ENCODE results near the gene GRIK5.
A peak's percentile ranks its signal among the peaks of the same experiment; 100 is the strongest.
"Not testable (repeated sequence)": the region's sequence is repeated elsewhere in the genome, so short reads cannot be mapped to it uniquely, and the experiment has no call there.

Gene GRIK5

DNA sequence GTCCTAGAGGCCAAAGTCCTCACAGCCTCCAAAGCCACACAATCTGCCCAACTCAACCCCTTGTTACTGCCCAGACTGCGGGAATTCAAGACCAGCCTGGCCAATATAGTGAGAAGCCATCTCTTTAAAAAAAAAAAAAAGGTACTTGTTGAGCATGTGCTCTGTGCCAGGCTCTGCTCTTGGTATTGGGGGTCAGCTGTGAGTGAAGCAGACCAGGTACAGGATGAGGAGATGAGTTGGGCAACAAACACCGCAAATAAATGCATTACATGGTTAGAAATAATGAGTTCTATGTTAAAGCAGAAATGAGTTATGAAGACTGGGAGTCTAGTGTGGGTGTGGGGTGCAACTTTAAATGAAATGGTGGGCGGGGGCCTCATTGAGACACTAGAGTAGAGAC, 9.9 kb downstream of the GRIK5 start:
- DNase-seq (ENCODE audit: low read depth, low spot score) = no peak
- no peak overlapping the region for H3K4me3 ChIP-seq (ENCODE audit: low read length)

DNA sequence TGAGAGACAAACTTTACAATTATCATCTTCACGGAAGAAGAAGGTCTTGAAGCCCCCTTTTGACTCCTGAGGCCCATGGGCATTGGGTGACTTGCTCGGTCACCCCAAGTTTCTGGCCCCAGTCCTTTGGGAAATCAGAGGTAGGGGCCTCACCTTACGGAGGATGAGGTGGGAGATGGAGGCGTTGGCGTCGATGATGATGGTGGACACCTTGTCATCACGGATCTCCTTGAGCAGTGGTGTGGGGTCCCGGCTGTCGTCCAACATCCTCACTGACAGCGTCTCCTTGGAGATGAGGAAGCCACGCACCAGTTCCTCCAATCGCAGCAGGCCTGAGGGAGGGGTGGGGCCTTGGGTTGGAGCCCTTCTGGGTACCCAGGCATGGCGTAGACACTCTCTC, 10.8 kb downstream of the GRIK5 start:
- no peak for DNase-seq (ENCODE audit: low read depth, low spot score)
- H3K4me3 ChIP-seq (ENCODE audit: low read length) = no peak overlapping the region

DNA sequence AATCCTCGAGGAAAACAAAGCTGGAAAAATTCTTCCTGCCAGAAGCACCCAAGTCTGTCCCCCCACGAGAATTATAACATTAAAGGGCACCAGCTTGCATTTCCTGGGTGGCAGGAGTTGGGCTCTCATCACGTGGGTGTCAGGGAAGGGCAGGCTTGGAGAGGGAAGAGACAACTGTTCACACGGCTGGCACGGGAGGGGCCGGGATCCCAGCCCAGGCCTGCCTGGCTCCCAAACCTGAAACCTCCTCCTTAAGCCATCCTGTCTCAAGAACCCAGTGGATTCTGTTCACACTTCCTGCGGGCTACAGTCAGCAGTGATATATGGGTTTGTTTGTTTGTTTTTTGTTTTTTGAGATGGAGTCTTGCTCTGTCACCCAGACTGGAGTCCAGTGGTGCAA, 12.2 kb downstream of the GRIK5 start:
- no peak overlapping the region for H3K4me3 ChIP-seq (ENCODE audit: low read length)

DNA sequence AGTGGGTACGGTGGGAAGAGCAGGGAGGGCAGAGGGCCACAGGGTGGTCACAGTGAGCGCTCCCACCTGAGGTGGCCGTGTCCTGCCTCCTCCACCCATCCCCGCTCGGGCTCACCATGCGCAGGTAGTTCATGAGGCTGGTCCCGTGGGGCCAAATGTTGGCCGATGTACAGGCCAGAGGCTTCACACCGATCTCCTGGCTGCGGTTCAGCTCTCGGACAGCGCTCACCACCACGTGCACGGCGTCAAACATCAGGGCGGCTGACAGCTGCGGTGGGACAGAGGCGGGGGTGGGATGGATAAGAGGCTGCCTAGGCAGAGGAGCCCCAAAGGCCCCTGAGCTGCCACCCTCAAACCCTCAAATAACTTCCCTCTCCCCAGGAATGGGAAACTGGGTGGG, 15.8 kb downstream of the GRIK5 start:
- DNase-seq (ENCODE audit: low read depth, low spot score) = no peak
- H3K4me3 ChIP-seq (ENCODE audit: low read length) = no peak overlapping the region

More for the DNA sequence above, 12.2 kb downstream of the GRIK5 start:
- DNase-seq (ENCODE audit: low read depth, low spot score) = no peak

DNA sequence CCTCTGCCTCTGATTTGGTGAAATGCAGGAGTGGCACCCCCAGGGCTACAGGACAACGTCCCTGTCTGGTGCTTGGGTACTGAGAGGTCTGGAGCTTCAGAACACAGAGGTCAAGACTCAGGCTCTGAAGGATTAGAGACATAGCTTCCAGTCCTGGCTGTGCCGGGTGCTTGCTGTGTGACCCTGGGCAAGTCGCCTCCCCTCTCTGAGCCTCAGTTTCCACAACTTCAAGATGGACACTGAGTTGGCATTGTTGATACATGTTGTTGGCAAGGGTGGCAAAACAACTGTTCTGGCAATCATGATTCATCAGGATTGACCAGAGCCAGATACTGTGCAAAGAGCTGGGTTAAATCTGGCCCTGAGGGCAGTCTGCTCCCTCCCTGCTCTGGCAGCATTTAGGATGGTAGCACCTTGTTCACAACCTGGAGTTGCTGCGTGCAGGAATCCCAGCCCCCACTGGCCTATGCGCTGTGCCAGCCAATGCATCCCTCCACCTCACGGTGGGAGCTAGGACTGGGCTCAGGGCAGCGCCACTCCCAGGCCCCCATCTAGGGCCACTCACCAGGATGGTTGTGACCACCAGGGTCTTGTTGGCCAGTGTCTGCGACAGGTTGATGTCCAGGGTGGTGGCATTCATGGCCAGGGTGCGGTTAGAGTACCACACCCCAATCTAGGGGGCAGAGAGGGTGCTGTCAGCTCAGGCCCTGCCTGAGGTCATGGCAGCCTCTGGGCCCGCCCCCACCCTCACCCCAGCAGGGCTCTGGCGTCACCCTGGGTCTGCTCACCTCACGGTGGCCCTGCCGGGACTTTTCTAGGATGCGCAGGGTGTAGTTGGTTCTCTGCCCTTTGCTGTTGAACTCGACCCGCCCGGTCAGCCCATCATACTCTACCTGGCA, 16.7 kb downstream of the GRIK5 start:
- no peak for DNase-seq (ENCODE audit: low read depth, low spot score)
- no peak overlapping the region for H3K4me3 ChIP-seq (ENCODE audit: low read length)

DNA sequence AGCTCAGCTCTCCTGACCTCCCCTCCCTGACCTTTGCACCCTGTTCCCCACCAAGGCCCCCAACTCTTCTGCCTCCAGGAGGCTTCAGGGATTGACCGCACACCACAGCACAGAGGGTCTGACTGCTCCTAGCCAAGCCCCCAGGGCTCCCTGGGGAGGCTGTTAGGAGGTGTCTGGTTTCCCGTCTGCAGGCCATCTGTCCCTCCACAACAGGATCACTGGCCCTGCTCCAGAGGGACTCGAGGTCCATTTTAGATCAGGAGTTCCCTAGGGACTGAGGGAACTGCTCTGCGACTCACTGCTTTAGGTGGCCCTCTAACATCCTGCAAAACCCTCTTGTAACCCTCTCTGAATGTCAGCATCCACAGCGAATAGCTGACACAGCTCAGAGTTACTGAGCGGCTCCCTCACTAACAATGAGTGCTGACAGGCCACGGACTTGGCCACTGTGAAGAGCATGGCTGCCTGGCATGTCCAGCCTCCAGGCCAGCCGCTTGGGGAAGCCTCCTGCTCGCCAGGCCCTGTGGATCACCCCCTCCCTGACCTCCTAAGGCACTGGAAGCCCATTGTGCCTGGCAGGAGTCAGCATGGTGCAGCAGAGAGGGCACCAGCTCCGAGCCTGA, 17.7 kb downstream of the GRIK5 start:
- DNase-seq (ENCODE audit: low read depth, low spot score) = no peak
- H3K4me3 ChIP-seq (ENCODE audit: low read length) = no peak overlapping the region

DNA sequence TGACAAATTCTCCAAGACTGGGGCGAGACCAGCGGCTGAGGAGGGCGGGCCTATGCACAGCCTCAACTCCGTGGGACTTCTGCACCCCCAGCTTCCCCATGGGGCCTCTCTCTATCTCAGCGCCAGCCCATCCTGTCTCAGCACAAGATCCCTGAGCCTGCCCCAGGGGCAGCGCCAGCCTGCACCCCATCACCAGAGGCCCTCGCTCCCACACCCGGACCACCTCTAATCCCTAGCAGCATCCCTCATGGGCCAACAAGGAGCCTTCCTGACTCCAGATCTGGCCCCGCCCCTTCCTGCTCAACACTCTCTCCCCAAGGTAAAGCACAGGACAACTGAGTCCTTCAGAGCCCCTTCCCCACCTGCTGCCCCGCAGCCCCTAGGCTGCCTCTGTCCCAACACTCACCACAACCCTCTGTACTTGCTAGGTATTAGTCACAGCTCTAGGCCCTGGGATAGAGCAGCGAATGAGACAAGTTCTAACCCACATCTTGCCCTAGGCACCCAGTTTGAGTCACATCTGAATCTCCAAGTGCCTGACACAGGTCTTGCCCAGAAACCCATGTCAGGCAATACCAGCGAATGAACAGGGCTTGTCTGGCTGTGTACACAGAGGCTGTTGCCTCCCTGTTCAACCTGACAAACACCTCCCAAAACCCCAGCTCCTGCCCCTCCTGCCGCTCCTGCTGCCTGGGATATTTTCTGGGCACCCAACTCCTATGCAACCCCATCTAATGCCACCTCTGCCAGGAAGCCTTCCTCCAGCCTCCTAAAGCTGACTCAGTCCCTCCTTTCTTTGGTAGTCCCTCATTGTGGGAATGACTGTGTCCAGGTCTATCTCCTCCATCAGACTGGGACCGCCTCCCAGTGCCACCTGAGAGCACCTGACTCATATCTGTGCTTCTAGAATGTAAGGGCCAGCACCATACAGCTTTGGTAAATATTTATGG, 18.6 kb downstream of the GRIK5 start:
- DNase-seq (ENCODE audit: low read depth, low spot score) = no peak
- no peak overlapping the region for H3K4me3 ChIP-seq (ENCODE audit: low read length)

DNA sequence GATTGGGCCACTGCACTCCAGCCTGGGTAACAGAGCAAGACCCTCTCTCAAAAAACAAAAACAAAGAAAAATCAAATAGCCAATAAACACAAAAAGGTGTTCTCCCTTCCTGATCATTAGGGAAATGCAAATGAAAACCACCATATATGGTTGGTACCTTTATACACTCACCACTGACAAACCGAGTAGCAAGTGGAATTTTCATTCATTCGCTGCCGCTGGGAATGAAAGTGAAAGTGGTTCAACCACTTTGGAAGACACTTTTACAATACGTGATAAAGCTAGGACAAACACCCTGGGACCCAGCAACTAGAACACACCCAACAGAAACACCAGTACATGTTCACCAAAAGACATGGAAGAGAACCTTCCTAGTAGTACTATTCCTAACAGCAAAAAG, 21.0 kb downstream of the GRIK5 start:
- H3K4me3 ChIP-seq (ENCODE audit: low read length) = peak overlapping the region; percentile 13
- DNase-seq (ENCODE audit: low read depth, low spot score) = peak; percentile 17

DNA sequence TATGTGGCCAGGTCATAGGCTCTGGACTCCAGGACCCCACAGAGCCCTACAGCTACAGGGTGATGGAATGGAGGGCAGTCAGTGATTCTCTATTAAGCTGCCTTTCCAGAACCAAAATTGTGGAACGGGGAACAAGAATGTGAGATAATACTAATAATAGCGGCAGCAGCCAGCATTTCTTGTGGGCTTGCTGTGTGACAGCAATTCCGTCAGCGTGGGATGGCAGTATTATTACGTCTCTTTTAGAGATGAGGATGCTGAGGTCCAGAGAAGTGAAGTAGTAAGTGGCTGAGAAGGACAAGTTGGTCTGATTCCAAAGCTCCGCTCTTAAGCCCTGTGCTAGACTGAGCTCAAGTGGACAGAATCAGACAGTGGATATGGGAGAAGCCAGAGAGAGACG, 24.4 kb downstream of the GRIK5 start:
- DNase-seq (ENCODE audit: low read depth, low spot score) = no peak

DNA sequence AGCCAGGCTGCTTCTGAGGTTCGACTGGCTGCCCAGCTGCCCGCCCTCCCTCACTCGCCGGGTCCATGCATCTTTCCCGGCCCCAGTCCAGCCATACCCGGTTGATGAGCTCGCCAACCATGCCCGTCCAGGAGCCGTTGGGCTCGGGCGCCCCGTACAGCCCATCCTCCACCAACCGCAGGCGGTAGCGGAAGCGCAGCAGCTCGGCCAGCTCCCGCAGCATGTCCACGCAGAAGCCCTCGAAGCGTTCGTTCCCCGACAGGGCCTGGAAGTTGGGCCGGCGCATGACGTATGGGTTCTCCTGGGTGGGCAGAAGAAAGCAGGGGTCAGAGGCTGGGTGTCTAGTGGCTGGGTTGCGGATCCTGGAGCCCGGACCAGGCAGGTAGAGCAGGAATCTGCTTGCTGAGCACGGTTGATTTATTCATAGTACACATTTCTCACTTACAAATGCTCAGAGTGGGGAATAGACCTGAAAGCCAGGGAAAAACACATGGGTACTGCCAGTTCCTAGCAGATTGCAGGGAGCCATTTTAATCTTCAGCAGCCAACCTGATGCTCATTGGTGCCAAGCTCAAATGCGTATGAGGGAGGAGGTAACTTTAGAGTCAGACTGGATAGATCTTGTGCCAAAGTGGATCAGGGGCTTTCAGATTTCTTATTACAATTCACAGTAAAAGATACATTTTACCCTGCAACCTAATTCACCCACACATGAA, 27.4 kb downstream of the GRIK5 start:
- no peak overlapping the region for H3K4me3 ChIP-seq (ENCODE audit: low read length)
- DNase-seq (ENCODE audit: low read depth, low spot score) = no peak

More for the DNA sequence above, 24.4 kb downstream of the GRIK5 start:
- no peak overlapping the region for H3K4me3 ChIP-seq (ENCODE audit: low read length)

DNA sequence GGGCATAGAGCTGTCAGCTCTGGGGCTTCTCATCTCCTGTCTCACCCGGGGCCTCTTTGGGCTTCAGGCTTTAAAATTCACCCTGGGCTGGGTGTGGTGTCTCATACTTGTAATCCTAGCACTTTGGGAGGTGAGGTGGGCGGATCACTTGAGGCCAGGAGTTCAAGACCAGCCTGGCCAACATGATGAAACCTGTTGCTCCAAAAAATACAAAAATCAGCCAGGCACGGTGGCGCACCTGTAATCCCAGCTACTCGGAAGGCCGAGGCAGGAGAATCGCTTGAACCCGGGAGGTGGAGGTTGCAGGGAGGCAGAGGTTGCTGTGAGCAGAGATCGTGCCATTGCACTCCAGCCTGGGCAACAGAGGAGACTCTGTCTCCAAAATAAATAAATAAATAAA, 29.5 kb downstream of the GRIK5 start:
- DNase-seq (ENCODE audit: low read depth, low spot score); H3K4me3 ChIP-seq (ENCODE audit: low read length): not testable (repeated sequence)

DNA sequence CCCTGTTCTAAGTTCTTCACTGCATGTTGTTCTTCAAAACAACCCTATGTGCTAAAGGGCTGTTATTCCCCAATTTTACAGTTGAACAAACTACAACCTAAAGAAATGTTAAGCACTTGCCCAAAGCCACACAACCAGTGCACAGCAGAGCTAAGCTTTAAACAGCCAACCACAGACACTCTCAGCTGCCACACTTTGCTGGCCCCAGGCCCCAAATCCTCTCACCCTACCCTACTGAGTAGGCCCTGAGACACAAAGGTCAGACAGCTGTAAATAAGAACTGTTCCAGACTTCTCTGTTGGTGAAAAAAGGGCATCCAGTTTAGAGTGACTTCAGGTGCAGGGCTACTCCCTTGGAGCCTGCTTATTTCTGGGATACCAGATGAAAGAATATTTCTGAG, 30.0 kb downstream of the GRIK5 start:
- no peak for DNase-seq (ENCODE audit: low read depth, low spot score)
- H3K4me3 ChIP-seq (ENCODE audit: low read length) = no peak overlapping the region

DNA sequence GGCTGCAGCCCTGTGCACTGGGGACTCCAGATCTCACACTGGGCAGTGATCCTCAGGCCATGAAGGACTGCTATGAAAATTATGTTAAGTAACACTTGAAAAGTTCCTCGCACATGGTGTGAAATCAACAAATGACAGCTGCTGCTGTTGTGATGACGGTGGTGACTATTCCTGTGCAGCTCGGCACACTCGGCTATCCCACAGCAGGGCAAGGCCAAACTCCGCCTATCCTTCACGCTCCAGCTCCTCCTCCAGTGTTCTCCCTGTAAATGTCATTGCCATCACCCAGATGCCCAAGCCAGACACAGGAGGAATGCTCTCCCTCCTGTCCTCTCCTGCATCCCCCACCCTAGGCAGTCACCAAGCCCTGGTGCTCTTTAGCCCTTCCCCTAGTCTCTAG, 31.3 kb downstream of the GRIK5 start:
- no peak for DNase-seq (ENCODE audit: low read depth, low spot score)
- H3K4me3 ChIP-seq (ENCODE audit: low read length) = no peak overlapping the region

DNA sequence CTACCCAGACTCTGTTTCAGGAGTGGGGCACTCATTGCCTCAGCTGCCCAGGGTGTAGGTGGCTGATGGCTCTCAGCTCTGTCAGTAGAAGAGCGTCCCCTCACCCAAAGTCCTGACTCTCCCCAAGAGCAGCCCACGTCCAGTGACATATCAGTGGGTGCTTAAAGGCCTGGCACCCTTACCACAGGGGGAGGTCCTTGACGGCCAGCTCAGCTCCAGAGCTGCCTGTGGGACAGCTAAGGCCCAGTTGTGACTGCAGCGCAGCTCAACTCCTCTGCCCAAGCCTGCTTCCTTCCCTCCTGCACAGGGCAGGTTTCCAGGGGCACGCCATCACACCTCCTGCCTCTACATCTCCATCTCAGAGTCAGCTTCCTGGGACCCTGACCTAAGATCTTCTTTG, 32.4 kb downstream of the GRIK5 start:
- H3K4me3 ChIP-seq (ENCODE audit: low read length) = no peak overlapping the region
- DNase-seq (ENCODE audit: low read depth, low spot score) = no peak

DNA sequence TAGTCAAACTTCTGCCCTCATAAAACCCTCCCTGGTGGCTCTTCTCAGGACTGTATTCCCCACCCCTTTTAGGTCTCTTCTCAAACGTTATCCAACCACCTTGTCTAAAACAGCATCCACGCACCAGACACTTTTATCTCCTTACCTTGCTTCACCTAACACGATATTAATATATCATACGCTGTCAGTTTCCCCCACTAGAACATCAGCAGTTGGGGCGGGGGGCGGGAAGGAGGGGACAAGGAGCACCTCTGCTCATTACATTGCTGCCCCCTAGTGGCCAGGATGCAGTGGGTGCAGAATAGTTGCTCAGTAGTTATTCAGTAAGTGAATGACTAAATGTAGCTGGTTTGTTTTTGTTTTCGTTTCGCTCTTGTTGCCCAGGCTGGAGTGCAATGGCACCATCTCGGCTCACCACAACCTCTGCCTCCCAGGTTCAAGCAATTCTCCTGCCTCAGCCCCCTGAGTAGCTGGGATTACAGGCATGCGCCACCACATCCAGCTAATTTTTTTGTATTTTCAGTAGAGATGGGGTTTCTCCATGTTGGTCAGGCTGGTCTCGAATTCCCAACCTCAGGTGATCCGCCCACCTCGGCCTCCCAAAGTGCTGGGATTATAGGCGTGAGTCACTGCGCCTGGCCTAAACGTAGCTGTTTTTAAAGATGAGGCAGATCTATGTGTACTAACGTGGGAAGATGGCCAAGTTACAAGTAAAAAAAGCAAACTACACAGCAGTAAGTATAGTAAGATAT, 35.2 kb downstream of the GRIK5 start:
- peak; percentile 76 for DNase-seq (ENCODE audit: low read depth, low spot score)
- H3K4me3 ChIP-seq (ENCODE audit: low read length) = not testable (repeated sequence)

DNA sequence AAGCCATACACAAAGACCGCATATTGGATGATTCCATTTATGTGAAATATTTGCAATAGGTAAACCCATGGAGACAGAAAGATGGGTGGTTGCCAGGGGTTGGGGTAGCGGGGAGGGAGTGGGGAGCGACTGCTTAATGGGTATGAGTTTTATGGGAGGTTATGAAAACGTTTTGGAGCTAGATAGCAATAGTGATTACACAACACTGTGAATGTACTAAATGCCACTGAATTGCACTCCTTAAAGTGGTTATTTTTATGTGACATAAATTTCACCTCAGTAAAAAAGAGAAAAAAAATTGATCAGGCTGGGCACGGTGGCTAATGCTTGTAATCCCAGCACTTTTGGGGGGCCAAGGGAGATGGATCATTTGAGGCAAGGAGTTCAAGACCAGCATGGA, 36.6 kb downstream of the GRIK5 start:
- no peak overlapping the region for H3K4me3 ChIP-seq (ENCODE audit: low read length)
- no peak for DNase-seq (ENCODE audit: low read depth, low spot score)

DNA sequence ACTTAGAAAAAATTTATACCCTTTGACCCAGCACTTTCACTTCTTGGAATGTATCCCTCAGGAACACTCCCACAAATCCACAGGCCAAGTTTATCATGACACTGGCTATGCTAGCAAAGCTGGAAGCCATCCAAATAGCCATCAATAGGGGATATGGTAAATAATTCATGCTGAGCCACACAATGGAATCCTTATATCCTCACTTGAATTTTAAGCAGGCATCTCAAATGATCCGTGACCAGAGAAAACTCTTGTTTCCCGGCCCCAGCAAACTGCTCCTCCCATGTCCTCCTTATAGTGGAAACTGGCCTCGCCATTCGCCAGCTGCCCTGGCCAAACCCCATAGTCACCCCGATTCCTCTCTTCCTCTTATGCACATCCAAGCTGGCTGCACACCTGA, 37.6 kb downstream of the GRIK5 start:
- no peak overlapping the region for H3K4me3 ChIP-seq (ENCODE audit: low read length)
- no peak for DNase-seq (ENCODE audit: low read depth, low spot score)

DNA sequence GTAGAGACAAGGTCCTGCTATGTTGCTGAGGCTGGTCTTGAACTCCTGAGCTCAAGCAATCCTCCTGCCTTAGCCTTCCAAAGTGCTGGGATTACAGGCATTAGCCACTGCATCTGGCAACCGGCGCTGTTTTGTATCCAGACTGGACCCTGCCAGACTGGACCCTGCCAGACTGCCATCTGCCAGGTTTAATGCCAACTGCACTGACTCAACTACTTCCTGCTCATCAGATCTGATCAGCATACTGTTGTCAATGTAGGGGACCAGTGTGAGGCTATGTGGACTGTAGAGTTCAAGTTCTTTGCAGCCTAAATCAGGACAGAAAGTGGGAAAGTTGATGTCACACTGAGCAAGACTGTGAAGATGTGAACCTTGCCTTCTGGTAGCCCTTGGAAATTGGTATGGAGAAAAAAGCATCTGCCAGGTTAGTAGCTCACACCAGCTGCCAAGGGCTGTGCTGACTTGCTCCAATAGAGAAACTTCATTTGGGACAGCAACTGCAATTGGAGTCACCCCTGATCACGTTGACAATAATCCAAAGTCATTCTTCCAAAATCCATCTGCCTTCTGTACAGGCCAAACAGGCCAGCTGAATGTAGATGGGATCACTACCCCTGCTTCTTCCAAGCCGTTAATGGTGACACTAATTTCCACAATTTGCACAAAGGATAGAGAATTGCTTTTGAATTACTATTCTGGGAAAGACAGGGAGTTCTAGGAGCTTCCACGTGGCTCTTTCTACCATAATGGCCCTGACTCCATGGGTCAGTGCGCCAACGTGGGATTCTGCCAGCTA, 39.2 kb downstream of the GRIK5 start:
- no peak for DNase-seq (ENCODE audit: low read depth, low spot score)

More for the DNA sequence above, 39.2 kb downstream of the GRIK5 start:
- H3K4me3 ChIP-seq (ENCODE audit: low read length) = no peak overlapping the region
